GOT3 (cell line): ENCODE measurements around the gene ZFR.
"Not testable (repeated sequence)": the region's sequence is repeated elsewhere in the genome, so short reads cannot be mapped to it uniquely, and the experiment has no call there.

Source experiments
- DNase-seq: peaks from one replicate; lab custom pipeline; 2025; ENCODE audit warnings: mixed read lengths; lab: John Stamatoyannopoulos, UW

Gene ZFR

DNA sequence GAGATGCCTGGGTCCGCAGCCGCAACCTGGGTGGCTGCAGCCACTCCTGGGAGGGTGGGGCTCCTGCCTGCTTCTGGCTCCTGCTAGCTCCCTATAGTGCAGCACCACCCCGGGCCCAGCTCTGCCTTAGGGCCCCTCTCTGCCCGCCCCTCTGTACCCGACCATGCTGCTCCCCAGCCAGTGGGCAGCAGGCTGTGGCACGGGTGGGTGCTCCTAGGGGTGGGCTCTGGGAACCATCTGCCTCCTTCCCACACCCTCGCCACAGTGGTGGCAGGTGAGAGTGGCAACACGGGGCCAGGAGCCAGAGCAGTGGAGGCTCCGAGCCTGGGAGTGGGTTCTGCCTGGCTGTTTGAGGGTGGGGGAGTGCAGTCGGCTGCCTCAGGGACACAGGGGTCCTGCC is 124.0 kb downstream of the ZFR start:
- no peak for DNase-seq

GRCh38 chr5:32319926-32320543 is 124.5 kb downstream of the ZFR start:
- DNase-seq = no peak

DNA sequence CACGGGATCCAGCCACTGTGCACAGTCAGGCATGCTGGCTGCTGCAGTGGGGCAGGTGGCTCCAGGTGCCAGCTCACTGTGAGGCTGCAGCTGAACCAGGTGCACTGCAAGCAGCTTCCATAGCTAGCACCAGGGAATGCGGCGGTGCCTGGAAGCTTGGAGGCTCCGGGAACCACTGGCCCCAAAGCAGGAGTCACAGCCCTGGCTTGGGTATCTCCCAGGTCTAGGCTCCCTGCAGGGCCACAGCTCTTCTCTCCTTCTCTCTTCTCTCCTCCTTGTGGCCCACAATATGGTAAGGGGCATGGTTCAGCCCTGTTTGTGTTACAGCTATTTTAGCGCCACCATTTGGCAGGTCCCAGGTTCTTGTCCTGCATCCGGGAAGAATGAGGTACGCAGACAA is 125.1 kb downstream of the ZFR start:
- DNase-seq = no peak

- no peak for DNase-seq
Measured at GRCh38 chr5:32317041-32317440, 127.5 kb downstream of the ZFR start.

- DNase-seq = no peak
Measured at GRCh38 chr5:32315221-32316014, 129.1 kb downstream of the ZFR start.

DNA sequence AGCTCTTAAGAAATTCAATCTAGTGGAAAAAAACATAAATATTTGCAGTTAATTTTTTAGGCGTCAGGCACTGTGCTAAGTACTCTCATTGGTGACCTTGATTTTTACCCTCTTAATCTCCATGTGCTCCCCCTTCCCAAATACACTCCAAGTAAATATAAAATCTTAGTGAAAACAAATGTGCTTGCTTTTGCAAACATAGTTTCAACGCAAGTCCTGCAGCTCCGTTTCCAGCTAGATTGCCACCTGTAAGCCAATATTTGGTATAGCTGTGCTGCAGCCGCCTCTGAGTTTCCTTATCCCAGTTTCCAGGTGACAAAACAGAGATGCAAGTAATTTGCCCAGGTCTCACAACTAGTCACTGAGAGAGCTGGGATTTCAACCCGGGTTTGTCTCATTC is 129.9 kb downstream of the ZFR start:
- no peak for DNase-seq

- not testable (repeated sequence) for DNase-seq
Measured at GRCh38 chr5:32314152-32314488, 130.4 kb downstream of the ZFR start.

- DNase-seq = peak; percentile 97
Measured at GRCh38 chr5:32312595-32313332, 131.8 kb downstream of the ZFR start, which contains the start of gene MTMR12. Gene MTMR12 (minus strand): TSS chr5:32312939. CDS start chr5:32312838, 101 bp downstream.

- no peak for DNase-seq
Measured at GRCh38 chr5:32312197-32312594, 132.3 kb downstream of the ZFR start.

DNA sequence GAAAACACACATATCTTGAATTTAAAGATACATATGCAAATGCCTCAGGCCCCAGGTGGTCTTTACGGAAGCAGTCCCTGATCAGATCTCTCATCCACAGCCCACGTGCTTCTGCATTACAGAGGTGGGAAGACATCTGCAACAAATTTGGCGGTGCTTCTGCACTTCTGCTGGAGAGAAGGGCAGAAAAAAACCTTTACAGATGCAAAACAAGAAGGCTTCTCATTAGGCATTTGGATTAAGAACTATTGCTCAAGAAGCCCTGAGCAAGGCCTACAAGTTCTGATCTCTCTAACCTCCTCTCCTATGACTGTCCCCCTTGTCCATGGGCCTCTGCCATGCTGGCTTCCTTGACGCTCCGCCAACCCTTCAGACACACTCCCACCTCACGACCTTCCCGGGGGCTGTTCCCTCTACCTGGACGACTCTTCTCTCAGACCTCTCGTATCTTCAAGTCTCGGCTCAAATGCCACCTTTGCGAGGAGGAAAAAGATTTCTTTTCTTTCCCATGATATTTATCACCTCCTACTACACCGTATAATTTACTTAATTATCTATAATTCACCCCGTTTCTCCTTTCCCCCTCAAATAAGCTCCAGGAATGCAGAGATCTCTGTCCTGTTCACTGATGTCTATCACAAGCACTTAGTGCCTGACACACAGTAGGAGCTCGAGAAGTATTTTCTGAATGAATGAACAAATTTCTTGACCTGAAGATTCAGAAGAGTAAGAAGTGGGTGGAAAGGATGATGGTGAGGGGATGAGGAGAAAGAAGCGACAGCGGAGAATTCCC is 132.9 kb downstream of the ZFR start:
- DNase-seq = no peak

- DNase-seq = no peak
Measured at GRCh38 chr5:32309761-32310160, 134.8 kb downstream of the ZFR start.

DNA sequence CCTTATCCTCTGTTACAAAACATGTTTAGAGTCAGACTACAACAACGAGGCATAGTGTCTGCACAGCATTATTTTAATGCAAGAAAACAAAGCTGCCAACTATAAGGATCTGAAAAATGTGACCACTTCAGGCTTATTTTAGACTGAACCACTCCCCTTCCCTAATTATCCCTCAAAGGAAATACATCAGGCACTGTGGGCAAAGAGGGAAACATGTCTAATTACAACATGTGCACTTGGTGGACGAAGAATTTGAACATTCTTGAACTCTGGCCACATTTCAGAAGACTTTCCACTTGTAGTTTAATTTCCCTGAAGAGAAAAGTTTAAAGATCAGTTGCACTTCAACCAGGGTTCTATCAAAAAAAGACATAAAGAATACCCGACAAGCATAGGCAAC is 135.6 kb downstream of the ZFR start:
- no peak for DNase-seq

- DNase-seq = no peak
Measured at GRCh38 chr5:32307769-32308194, 136.8 kb downstream of the ZFR start.

DNA sequence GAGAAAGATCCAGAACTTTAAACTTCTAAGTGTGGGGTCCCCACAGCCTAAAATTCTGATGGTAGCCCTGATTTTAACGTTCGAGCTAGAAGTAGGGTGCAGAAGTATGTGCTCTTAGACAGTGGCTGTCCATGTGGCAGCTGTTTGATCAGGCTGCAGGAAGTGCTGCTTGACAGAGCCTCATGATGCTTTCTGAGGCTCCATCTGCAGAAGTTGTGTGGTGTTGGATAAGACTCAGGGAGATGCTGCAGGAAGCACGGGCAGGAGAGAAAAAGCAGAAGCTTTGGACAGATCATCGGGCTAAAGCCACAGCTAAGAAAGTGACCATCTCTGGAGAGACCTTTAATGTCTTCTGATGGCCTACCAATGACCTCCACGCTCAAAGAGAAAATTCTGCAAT is 139.9 kb downstream of the ZFR start:
- DNase-seq = no peak
